Sigmoid colon (tissue), 3 donors: Measurements from ENCODE around the gene HSPB9.

Experiments
- CTCF ChIP-seq, 4 experiments: fragments of 450-650 bp in 3 of 4; fragments of 200-600 bp in 1 of 4; IDR thresholded peaks; one replicate each; pipeline ENCODE4 v1.5.1; 2016 to 2019; ENCODE audit warnings: antibody characterized with exemption in 4 of 4, mild to moderate bottlenecking in 3 of 4, moderate library complexity in 2 of 4
- POLR2A ChIP-seq, 2 donors: fragments of 450-650 bp; IDR thresholded peaks; one replicate each; pipeline ENCODE4 v1.6.1; 2016; ENCODE audit warnings: antibody characterized with exemption in 2 of 2, mild to moderate bottlenecking in 2 of 2, moderate library complexity in 2 of 2

- TF ChIP-seq POLR2A (IDR thresholded peaks at IDR 0.05): no peak
- no peak for TF ChIP-seq CTCF (IDR thresholded peaks at IDR 0.05)
Observed at GRCh38 chr17:42126836-42127235, 4.2 kb downstream of the HSPB9 start.
